ENCODE results near the gene CTU1.

DNA sequence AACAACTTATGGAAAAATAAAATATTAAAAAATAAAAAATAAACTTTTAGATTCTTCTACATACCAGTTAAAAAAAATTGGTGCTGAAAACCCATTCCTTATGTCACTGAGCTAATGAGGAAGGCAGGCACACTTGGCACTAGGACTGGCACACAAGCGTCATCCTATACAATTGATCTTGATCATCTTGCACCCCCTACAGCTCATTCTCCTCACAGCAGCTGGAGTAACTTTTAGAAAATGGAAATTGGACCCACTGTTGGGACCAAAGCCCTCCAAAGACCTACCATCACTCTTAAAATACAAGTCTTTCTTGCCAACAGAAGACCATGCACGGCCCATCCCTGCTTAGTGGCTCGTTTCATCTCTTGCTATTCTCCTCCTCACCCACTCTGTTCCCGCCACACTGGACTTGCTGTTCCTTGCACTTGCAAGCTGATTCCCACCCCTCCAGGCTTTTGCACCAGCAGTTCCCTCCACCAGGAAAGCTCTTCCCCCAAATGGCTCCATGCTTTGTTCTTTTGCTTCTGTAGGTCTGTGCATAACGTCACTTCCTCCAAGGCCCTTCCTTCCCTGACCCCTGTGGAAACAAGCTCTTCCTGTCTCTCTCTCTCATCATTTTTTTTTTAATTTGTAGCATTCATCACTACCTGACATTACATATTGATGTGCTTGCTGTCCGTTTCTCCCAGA, 11.6 kb downstream of the CTU1 start:
- TF ChIP-seq CTCF (IDR thresholded peaks at IDR 0.05) (no peak), POLR2A (IDR thresholded peaks at IDR 0.05) (no peak)

Measured in lower leg skin (tissue), 3 donors.